GM12873 (cell line): ENCODE measurements around the gene GPC3.

Source experiments
- CTCF ChIP-seq: IDR thresholded peaks from 2 replicates; pipeline ENCODE4 v1.5.1; 2012; ENCODE audit warnings: low read depth, mild to moderate bottlenecking, moderate library complexity, low read length, control low read depth; ENCODE audit not compliant: insufficient read depth; ENCODE audit errors: missing control alignments

Gene GPC3

DNA sequence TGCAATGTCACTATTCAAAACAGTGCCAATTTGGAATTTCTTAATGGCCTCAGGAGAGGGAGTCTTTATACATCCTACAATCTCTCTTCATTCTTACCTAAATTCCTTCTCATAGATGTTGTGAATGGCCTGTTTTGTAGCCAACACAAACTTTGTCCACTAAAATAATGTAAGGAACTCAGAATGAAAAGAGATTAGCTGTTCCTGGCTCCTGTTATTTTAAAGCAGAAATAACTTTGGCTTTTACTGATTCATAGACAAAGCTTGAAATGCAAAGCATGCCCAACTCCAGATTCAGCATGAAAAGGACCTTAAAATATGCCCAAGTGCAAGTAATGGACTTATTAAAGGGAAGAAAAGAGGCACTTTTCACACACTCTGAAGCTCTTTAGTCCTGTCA is 424.1 kb downstream of the GPC3 start:
- no peak for TF ChIP-seq CTCF

DNA sequence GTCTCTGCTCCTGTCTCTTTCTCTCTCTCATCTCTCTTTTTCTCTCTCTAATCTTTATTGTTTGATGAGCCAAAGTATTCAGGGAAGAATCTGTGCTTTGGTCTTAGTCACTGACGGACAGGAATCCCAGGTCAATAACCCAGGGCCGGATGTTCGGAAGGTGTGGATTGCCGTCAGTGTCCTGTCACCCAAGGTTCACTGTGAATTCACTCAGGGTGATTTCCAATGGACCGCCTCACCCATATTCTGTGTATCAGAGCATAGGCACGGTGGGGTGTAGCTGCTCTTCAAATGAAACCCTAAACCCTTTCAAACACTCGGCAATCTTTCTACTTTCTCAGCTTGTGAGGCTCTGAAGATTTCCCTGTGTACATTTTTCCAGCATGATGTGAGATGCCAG is 425.5 kb downstream of the GPC3 start:
- no peak for TF ChIP-seq CTCF

GRCh38 chrX:133555782-133556458 is 429.5 kb downstream of the GPC3 start:
- no peak for TF ChIP-seq CTCF

- TF ChIP-seq CTCF = no peak
Observed at GRCh38 chrX:133550665-133551485, 434.5 kb downstream of the GPC3 start.

DNA sequence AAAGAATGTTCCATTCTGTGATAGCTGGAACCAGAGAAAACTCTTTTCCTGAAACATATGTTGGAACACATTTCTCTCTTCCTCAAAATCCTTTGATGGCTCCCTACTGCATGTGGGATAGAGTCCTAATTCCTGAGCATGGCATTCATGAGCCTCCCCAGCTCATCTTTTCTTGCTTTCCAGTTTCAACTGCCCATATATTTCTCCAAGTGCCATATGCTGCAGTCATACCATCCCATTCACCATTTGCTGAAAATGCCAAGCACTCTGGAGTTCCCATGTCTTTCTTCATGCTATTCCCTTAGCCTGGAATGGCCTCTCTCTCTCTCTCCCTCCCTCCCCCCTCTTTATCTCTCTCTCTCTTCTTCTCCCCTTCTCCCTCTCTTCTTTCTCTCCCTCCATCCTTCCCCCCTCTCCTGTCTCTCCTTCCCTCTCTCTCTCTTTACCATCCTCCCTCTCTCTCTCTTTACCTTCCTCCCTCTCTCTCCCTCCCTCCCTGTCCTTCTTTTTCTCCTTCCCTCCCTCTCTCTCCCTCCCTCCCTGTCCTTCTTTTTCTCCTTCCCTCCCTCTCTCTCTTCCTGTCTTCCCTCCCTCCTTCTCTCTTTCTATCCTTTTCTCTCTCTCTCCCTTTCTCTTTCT is 436.0 kb downstream of the GPC3 start:
- TF ChIP-seq CTCF = no peak

- no peak for TF ChIP-seq CTCF
Observed at GRCh38 chrX:133546441-133546840, 439.0 kb downstream of the GPC3 start.

DNA sequence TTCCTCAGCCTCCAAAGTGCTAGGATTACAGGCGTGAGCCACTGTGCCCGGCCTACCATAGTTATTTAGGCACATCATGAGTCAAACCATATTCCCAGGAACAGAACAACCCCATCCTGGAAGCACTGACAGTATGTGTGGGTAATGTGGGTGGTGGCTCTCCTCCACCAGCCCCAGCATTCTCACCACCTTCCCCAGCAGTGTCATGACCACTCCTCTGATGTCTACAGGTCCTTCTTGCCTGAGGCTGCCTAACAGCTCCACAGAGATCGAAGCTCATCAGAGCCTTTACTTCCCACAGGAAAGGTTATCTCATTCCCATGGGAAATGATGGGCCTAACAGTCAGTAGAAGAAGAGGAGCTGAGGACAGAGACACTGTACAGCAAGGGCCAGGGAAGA is 440.6 kb downstream of the GPC3 start:
- TF ChIP-seq CTCF = no peak
